HTR-8/SVneo (cell line): ENCODE data around the gene TRAF3.

ENCODE experiments used
- DNase-seq: peaks from one replicate; pipeline ENCODE4 v3.0.0; 2011; ENCODE audit warnings: low spot score, mixed read lengths; ENCODE audit not compliant: insufficient read length
- FAIRE-seq: peaks from 2 replicates; lab custom pipeline; 2011; peaks lifted over from hg19 to GRCh38; lab: Jason Lieb, UNC

The TRAF3 gene

DNA sequence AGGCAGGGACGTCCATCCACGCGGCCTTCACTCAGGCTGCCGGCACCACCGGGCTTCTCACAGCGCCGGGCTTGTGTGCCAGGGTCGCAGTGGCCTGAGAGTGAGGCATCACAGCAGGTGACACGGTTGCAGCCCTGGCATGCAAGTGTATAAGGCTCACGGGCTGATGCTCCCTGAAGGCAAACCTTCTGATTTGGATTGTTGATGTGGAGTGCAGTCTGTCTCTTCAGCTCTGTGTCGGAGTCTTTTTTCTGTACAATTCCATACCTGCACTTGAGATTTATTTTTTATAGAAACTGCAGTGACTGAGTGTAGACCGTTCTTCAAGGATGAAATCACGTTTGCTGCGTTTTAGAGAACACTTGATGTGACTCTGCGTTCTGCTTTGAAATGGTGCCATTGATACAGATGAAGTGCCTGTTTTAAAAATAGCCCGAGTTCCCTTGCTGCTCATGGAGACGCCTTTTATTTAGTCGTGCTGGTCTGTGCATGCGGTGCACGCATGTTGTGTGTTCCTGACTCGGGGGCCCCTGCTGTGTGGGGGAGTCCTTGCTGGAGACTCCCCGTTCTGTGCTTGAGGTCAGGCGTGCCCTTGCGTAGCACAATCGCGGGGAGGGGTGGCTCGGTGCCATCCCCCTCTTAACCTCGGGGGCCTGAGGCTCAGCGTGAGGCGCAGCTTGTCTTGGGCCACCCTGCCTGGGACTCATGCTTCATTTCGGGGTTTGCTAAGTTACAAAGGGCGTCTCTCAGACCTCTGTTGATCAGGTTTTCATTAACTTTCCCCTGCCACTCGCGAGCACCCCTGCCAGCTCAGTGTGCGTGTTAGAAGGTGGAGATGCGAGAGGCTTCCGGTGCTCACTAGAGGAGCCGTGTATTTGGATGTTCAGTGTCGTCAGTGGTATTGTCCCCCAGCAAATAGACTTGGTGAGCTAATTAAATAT lies 123.7 kb downstream of the TRAF3 start:
- FAIRE-seq: no peak

GRCh38 chr14:102901633-102902032 lies 124.4 kb downstream of the TRAF3 start:
- FAIRE-seq (no peak), DNase-seq (no peak)

More for the DNA sequence above, 123.7 kb downstream of the TRAF3 start:
- no peak for DNase-seq

- DNase-seq (no peak), FAIRE-seq (no peak)
These were observed 124.8 kb downstream of the TRAF3 start for GRCh38 chr14:102902086-102902485.

- FAIRE-seq (no peak), DNase-seq (no peak)
These were observed 125.4 kb downstream of the TRAF3 start for GRCh38 chr14:102902523-102903247.

DNA sequence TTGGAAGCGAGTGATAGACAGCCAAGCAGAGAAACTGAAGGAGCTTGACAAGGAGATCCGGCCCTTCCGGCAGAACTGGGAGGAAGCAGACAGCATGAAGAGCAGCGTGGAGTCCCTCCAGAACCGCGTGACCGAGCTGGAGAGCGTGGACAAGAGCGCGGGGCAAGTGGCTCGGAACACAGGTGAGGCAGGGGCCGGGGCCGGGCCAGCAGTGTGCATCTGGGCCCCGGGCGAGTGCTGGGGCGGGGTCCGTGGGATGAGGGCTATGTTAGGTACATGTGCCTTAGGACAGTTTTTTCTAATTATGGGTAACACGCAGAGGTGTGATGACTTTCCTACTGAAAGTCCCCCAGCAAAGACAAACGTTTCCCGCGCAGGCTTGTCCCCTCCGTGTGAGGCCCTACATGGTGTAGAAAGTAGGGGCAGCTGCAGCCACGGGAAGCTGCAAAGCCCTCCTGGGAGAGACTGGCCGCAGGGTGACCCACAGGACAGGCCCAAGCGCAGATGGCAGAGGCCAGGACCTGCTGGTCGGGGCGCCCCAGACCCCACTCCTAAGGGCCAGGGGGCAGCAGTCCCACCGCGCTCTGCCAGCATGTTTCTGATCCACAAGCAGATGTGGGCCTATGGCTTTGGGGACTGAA lies 126.1 kb downstream of the TRAF3 start:
- no peak for DNase-seq
- no peak for FAIRE-seq

- DNase-seq (no peak), FAIRE-seq (no peak)
These were observed 126.8 kb downstream of the TRAF3 start for GRCh38 chr14:102903889-102904512.

- DNase-seq (no peak), FAIRE-seq (no peak)
These were observed 128.2 kb downstream of the TRAF3 start for GRCh38 chr14:102905116-102906108.

DNA sequence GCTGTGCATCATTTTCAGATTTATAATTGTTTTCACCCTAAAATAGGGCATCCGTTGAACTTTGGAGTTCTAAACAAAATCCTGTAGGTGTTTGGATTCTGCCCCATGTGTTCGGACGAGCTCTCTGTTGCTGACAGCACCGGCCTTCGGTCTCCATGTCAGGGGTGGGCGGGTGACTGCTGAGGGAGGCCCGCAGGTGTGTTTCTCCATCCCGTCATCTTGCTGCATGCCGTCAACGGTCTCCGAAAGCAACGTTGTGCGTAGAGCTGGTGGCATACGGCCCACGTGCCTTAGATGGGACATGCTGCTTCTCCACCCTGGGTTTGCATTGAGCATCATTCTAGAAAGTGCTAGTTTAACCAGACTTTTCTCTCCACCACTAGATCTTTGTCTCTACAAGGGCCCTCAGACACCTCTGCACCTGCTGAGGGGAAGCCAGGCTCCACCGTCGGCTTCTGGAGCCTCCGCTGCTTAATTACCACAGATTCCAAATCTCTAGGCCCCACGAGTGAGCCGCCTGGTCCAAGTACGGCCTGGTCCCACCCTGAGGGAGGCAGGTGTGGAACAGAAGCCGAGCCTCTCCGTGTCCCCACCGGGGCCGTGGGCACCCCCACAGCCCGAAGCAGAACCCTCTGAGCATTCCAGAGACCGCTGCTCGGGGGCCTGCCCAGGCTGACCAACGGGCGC lies 129.5 kb downstream of the TRAF3 start:
- FAIRE-seq (no peak), DNase-seq (no peak)

DNA sequence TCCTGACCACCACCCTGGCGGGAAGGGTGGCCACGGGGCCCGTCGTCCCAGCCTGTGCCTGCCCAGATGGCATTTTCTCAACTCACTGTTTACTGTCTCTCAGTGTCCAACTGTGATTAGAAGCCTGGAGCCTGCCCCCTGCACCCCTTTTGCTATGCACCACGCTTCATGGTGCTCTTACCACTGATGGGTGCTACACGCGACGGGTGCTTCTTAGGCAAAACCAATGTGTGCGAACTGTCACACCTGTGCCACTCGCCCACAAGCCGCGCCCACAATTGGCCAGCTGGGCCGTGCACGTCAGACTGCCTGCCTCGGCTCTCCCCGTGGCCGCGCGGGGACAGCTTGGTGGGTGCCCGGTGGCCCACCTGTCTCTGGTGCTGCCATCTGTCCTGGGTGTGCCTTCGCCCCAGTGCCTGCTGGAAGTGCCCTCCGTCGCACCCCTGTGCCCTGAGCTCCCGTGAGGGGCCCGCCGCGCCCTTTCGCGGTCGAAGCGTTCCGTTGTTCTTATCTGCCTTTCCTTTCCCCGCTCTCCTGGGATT lies 130.1 kb downstream of the TRAF3 start:
- no peak for DNase-seq
- FAIRE-seq: no peak

DNA sequence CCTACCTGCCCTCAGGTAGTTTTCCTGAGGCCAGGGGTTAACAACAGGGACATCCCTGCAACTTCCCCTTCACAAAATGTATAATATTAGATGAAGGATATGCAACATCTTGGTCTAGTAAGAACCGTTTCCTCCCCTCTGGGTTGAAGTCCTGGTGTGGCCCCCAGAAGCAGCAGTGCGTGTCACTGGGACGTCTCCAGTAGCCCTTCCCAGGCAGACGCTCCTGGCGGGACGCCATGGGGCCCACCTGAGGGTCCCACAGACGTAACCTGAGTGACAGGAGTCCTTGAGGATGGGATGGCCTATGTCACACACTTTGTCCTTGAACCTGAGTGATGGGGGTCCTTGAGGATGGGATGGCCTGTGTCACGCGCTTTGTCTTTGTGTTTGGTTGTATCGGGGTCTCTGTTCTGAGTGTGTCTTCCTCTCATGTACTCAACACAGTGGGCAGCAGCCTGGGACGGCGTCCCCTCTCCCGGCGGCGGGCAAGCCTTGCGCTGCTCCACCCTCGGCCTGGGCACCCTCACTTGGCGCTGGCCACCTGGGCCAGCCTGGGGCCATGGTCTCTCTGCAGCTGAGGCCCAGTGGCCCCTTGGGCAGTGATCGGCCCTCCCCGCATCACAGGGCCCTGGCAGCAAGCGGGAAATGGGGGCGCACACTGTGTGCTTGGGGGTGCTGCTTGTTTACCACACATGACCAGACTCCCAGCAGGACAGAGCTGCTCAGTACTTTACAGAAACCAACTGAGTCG lies 130.9 kb downstream of the TRAF3 start:
- FAIRE-seq (no peak), DNase-seq (no peak)

DNA sequence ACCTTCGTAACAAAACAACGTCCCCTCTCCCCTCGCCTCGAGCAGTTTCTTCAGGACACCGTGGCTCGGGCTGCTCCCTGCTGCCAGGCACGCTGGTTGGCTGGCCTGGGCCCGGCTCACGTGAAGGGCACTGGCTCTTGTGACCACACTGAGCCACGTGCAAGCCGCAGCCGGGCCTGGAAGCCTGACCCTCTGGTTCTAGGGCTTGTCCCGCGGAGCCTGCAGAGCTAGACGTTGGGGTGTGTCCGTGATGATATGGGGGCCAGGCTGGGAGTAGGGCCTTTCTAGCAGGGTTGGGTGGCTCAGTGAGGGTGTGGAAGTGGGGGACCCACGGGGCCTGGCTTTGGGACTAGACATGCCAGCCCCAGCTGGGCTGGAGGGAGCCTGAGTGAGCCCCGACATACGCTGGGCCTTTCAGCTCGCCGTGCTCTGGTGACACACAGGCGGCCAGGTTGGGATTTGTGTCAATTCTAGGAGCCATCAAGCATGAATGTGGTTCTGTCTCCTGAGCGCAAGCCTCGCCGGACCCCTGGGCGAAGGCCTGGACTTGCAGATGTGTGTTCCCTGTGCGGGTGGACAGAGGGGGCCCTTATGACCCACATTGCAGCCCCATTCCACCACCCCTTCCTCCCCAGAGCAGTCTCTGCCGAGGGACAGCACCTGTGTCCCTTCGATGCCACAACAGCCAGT lies 131.7 kb downstream of the TRAF3 start:
- FAIRE-seq: no peak
- DNase-seq: no peak

DNA sequence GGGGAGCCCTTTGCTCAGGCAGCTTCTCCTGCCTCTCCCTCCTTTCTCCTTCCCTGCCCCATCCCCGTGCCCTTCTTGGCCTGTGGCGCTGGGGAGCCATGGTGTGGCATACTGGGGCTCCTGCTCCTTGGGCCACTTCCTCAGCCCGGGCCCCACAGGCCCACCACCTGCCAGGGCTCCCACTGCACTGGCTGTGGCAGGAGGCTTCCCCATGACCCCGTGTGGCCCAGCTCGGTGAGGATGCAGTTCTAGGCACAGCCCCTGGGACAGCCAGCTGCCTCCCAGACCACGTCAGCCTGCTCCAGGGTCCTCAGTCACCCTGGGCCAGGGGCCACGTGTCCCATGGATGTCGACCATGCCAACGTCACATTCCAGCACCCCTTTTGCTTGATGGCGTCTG lies 132.2 kb downstream of the TRAF3 start:
- FAIRE-seq (no peak), DNase-seq (no peak)

DNA sequence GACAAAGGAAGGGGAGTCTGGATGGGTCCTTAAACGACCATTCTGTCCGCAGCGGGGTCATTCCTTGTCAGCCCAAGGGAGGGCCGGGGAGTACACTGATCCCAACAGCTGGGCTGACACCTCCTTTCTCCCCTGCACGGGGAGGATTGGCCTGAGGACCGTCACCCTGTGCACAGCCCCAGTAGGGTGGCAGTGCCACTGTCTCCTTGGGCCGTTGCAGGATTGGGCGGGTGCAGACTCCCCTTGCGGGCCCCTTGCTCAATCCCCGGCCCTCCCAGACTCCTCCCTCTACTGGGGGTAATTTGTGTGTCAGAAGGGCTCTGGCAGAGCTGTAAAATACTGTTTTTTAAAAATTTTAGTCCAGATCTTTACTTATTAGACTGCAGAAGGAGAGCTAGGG lies 132.7 kb downstream of the TRAF3 start:
- FAIRE-seq (no peak), DNase-seq (no peak)

GRCh38 chr14:102910442-102910841 lies 133.2 kb downstream of the TRAF3 start:
- FAIRE-seq (no peak), DNase-seq (no peak)

DNA sequence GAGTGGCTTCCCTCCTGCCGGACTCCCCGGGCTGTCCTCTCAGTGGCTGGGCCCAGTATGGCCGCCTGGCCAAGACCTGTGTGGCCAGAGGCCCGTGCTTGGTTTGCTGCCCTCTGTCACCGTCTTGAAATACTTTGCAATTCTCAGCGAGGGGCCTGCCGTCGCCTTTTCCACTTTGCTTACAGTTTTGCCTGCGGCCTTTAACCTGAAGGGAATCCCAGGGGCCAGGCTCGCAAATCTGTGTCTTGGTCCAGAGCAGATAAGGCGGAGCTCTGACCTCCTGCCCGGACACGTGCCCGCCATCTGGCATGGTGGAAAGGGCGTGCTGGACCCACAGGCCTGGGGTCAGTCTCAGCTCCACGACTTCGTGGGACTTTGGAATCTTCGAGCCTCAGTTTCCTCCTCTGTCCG lies 134.3 kb downstream of the TRAF3 start:
- no peak for FAIRE-seq
- DNase-seq: no peak

GRCh38 chr14:102911991-102912761 lies 134.9 kb downstream of the TRAF3 start:
- FAIRE-seq (no peak), DNase-seq (no peak)
